A172 (cell line): ENCODE measurements around the gene ARL17B. TPM values are rescaled to one million over a fixed set of nuclear protein-coding genes. Genes with fewer than 3 reads are reported as not detected.
"Not testable (repeated sequence)": the region's sequence is repeated elsewhere in the genome, so short reads cannot be mapped to it uniquely, and the experiment has no call there.

Experiments
- DNase-seq: peaks from one replicate; pipeline ENCODE4 v3.0.0-alpha.2; 2015; ENCODE audit warnings: low spot score
- total RNA-seq: library from RNA; depleted of rRNA; stranded (reverse); fragments of >200 nt; shearing (Covaris generic); gene quantifications from 2 replicates; pipeline ENCODE4 v1.2.3, GENCODE V29; 2014

Gene ARL17B
- total RNA-seq, 1 experiment from 2014 or later, result 26.7 TPM

- not testable (repeated sequence) for DNase-seq
Measured at GRCh38 chr17:46290906-46291546, 70.5 kb downstream of the ARL17B start.

- not testable (repeated sequence) for DNase-seq
Measured at GRCh38 chr17:46287587-46287986, 74.0 kb downstream of the ARL17B start.

GRCh38 chr17:46286764-46287221, 74.8 kb downstream of the ARL17B start:
- peak; percentile 80 for DNase-seq

- not testable (repeated sequence) for DNase-seq
Measured at GRCh38 chr17:46285500-46285899, 76.1 kb downstream of the ARL17B start.

- DNase-seq, result peak; percentile 38
Measured at GRCh38 chr17:46284467-46284866, 77.1 kb downstream of the ARL17B start.

- DNase-seq, result not testable (repeated sequence)
Measured at GRCh38 chr17:46282635-46283034, 78.9 kb downstream of the ARL17B start.

- not testable (repeated sequence) for DNase-seq
Measured at GRCh38 chr17:46281336-46281735, 80.2 kb downstream of the ARL17B start.

GRCh38 chr17:46276728-46277479, 84.7 kb downstream of the ARL17B start:
- DNase-seq, result not testable (repeated sequence)

- DNase-seq, result no peak
Measured at GRCh38 chr17:46274238-46274637, 87.3 kb downstream of the ARL17B start.

GRCh38 chr17:46273541-46274236, 87.9 kb downstream of the ARL17B start:
- DNase-seq, result no peak

GRCh38 chr17:46270032-46270431, 91.5 kb downstream of the ARL17B start:
- DNase-seq, result no peak

GRCh38 chr17:46266656-46267544, 94.7 kb downstream of the ARL17B start:
- DNase-seq, result peak; percentile 51

- DNase-seq, result not testable (repeated sequence)
Measured at GRCh38 chr17:46266063-46266655, 95.4 kb downstream of the ARL17B start.

GRCh38 chr17:46264456-46265198, 96.9 kb downstream of the ARL17B start:
- peak; percentile 81 for DNase-seq

- peak; percentile 5 for DNase-seq
Measured at GRCh38 chr17:46262271-46262670, 99.3 kb downstream of the ARL17B start.

- not testable (repeated sequence) for DNase-seq
Measured at GRCh38 chr17:46259845-46260661, 101.5 kb downstream of the ARL17B start.

GRCh38 chr17:46256369-46256768, 105.2 kb downstream of the ARL17B start:
- DNase-seq, result not testable (repeated sequence)

- DNase-seq, result not testable (repeated sequence)
Measured at GRCh38 chr17:46254215-46254614, 107.4 kb downstream of the ARL17B start.

GRCh38 chr17:46253722-46254121, 107.8 kb downstream of the ARL17B start:
- peak; percentile 36 for DNase-seq
